HG03460 (cell line): Measurements from ENCODE around the gene GTSE1.

Source experiments
- ATAC-seq: cut with Tn5 transposase; IDR thresholded peaks from one replicate; pipeline ENCODE4 v1.9.1; 2021; ENCODE audit not compliant: unreplicated experiment

GTSE1 gene

DNA sequence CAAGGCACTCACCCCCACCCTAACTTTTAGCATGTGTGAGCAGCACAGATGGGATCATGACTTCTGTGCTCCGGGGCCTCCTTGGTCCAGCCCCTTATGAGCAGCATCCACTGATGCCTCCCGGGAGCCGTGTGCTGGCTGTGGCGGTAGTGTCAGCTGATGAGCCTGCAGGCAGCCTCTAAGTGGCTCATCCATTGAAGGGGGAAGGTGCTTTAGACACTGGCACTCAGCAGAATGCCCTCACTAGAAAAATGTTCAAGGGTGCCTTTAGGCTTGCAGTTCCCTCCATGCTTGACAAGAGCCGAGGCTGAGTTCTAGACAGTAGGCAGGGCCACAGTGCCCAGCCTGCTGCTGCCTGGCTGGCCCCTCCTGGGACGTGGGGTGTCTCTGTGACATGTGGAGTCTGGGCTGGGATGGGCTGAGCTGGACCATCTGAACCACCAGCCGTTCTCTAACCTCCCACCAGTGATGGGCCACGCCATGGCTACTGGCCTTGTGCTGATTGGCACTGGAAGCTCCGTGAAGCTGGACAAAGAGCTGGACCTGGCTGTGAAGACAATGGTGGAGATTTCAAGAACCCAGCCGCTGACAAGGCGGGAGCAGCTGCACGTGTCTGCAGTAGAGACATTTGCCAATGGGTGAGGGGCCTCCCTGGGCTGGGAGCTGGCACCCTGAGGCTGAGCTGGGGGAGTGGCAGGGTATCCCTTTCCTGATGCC is 23.1 kb upstream of the GTSE1 start:
- no peak for ATAC-seq

DNA sequence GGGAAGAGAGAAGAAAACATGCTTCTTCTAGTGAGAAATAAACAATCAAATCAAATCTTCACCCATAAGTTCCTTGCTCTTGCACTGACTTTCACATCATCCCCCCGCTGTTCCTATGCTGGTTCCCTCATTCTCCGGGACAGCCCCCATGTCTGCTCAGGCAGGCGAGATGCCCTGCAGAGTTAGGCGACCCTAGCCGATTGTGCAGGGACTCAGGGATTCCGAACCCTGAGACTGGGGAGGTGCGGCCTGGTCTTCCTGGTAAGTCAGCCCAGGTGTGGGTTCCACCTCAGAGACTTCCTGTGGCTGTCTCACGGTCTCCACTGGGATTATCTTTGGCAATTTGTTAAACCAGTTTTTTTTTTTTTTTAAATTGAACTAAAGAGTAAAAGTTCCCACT is 22.3 kb upstream of the GTSE1 start:
- no peak for ATAC-seq

DNA sequence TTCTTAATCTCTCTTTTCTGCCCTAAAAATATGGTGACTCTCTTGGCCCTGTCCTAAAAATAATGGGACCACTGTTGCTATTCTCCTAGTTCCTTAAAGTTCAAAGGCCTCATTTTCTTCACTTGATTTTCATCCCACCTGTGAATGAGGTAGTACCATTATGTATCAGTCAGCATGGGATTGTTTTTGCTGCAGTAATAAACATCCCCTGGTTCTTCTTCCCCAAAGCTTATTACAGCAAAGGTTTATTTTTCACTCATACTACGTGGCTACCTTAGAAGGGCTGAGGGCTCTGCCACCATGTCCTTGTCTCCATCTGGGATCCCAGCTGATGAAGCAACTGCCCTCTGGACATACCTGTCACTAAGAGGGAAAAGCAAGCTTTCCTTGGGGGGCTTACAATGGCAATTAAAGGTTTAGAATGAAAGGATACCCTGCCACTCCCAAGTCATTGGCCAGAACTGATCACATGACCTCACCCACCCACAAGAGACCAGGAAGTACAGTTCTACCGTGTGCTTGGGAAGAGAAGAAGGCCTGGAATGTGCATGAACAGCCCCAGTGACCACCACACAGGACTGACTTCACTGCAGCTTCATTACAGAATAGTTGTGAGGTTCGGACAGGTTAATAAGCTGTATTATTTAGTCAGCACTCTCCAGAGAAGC is 21.1 kb upstream of the GTSE1 start:
- no peak for ATAC-seq

DNA sequence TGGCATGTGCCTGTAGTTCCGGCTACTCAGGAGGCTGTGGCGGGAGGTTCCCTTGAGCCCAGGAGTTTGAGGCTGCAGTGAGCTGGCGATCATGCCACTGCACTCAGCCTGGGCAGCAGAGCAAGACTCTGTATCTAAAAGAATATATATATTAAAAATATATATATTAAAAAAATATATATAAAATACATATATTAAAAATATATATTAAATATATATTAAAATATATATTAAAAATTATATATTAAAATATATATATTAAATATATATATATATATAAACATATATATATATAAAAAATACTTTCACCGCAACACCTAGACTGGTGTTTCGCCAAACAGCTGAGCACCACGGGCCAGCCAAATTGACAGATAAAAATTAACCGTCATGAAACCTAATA is 20.1 kb upstream of the GTSE1 start:
- ATAC-seq, result no peak

DNA sequence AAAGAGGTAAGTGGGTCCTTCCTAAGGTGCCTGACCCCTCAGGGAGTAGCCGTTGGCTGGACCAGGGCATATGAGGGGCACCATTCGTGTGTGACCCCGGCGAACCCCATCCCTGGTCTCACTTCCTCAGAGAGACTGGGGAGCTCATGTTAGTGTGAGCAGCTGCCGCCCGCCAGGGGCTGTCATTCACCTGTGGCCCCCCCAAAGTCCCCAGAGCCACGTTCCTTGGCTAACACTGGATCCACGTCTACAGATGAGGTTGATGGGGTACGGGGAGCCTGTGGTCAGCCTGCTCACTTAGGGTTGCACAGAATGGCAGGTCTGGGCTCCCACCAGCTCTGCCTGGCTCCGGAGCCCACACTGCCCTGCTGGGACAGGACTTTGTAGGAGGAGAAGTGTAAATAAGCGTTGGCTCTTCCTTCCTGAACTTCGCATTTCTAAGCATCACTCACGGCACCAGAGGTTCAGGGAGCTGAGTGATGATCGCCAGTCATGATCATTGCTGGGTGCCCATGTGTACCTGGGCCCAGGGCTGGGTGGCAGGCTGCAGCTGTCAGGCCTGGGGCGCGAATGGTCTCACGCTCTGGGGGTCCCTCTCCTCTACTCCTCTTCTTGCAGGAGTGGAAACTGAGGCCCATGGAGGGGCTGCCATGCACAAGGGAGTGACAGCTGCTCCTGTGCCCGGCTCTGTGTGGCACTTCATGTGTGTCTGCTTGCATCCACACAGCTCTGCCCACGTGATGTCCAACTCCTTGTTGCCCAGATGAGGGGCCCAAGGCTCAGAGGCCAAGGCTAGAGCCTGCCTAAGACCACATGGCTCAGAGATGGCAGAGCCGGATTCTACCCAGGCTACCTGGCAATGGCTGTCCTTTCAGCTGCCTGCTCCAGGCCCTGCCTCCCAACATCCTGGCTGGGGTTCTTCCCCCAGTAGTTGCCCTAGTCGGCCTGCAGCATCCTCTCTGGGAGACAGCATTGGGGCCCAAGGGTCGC is 17.7 kb upstream of the GTSE1 start:
- ATAC-seq, result no peak

DNA sequence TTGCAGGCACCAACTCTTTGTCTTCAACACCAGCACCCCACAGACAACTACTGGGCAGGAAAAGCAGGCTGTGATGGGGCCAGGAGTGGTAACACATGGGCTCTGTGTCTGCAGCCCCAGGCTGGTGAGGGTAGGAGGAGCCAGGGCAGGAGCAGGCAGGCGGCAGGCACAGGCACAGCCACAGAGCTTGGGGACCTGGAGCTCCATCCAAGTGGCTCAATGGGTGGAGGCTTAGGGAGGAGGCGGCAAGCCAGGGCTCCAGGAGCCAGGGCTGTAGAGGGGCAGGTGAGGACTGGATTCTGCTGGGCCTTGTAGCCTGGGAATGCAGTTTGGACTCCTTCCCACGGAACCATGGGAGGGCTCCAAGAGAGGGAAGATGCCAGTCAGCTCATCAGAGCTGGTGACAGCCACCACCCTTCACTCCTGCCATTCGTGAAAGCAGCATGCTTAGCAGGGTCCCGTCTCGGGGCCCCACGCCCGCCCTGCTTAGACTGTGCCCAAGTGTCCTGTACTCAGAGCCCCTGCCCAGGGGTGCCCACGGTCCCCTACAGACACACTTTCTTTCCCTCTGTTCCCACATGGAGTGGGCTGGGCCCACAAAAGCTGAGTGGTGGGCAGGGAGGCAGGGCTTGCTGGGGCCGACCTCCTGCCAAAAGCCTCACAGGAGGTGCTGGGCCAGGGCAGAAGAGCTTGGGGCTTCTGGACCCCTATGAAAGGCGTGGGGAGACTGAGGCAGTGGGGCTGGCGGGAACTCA is 16.4 kb upstream of the GTSE1 start:
- ATAC-seq, result no peak

DNA sequence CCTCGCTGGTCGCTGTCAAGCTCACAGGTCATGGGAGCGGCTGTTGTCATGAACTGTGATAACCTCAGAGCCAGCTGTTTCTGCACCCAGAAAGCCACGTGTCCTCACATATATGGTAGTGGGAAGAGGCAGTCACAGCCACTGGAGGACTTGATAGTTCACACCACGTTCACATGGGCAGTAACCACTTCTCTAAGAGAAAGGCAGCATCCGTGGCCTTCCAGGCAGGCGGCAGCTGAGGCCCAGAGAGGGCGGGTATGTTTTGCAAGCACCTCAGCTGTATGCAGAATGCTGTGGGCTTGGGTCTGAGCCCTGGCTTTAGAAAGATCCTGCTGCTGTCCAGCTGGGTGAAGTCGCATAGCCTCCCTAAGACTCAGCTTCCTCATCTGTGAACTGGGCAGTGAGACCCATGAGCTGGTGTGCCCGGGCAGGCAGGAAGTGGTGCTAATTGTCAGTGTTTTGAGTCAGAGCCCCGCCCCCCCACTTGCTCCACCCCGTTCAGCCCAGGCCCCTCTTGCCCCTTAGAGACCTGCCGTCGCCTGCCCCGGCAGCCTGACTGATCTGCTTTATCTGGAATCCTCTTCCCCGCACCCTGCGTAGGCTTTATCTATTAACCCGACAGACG is 15.6 kb upstream of the GTSE1 start:
- ATAC-seq, result no peak

DNA sequence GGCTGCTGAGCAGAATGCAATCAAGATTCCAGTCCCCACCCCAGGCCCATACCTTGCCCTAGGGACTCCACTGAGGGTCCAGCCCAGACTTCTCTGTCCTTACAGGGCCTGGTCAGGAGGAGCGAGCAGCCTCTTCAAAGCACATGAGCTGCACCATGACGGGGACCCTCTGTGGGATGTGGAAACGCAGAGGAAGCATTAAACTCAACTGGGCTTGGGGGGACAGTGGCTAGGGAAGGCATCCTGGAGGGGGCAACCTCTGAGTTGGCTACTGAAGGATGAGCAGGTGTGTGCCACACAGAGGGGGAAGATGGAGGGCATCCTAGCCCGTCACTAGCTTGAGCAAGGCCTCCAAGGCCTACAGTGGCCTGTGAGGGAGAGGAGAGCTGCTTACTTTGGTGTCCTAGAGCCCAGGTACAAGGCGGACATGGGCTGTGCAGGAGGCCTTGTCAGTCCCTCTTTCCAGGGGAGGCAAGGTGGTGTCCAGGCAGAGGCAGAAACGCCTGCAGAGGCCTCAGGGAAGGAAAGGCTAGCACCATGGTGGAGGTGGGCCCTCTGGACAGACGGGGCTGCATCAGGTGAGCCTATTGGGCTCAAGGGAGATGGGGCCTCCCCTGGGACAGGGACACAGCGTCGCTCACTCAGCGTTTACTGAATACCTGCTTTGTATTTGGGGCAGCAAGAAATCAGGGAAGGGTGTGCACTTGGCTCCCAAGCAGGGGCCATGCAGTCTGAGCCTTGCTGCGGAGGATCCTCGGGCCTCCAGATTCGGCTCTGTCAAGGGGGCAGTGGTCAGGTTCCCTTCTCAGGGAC is 14.6 kb upstream of the GTSE1 start:
- no peak for ATAC-seq

DNA sequence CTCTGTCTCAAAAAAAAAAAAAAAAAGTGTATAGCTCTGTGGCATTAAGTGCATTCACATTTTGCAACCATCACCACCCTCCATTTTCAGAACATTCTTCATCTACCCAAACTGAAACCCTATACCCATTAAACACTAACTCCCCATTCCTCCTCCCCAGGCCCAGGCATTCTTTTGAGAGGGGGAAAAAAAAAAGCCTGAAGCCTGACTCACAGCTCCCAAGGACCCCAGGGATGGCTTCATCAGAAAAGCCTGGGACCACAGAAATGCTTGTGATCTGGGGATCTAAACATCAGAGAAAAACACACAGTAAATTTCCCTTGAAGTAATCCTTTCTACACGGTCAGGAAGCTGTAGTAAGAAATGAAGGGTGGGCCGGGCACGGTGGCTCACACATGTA is 10.7 kb upstream of the GTSE1 start:
- no peak for ATAC-seq

DNA sequence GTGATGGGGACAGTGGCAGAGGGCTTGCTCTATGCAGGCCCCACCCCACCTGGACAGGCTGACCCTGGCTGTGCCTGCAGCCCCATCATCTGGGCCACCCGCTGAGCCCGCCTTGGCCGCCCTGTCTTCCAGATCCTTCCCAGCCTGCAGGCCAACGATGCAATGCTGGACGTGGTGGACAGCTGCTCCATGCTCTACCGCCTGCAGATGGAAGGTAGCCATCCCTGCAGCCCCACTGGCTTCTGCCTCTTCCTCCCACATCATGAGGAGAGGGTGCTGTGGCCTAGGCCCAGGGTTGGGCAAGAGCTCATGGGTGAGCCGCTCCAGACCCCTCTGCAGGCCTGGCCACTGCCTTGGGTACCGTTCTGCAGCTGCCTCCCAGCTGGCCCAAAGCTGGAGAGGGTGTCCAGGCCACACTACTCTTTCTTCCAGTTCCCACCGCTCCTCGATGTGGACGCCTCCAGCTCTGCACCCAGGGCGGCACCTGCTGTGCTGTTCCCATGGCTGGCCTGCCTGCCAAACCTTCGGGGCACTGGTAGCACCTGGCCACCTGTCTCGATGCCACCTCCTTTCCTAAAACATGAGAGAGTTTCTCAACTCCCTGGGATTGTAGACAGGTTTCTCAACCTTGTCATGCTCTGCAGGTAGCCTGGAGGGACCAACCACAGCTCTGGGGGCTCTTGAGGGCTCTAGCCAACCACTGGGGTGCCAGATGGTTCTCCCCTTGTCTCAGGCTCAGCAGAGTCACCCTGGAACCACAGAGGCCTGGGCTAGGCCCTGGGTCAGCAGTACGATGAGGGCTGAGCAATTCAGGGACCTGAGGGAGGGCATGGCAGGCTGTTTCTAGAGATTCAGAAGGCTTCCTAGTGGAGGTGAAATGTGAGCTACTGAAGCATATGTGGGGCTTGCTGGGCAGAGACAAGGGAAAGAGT is 9.5 kb upstream of the GTSE1 start:
- ATAC-seq, result no peak

DNA sequence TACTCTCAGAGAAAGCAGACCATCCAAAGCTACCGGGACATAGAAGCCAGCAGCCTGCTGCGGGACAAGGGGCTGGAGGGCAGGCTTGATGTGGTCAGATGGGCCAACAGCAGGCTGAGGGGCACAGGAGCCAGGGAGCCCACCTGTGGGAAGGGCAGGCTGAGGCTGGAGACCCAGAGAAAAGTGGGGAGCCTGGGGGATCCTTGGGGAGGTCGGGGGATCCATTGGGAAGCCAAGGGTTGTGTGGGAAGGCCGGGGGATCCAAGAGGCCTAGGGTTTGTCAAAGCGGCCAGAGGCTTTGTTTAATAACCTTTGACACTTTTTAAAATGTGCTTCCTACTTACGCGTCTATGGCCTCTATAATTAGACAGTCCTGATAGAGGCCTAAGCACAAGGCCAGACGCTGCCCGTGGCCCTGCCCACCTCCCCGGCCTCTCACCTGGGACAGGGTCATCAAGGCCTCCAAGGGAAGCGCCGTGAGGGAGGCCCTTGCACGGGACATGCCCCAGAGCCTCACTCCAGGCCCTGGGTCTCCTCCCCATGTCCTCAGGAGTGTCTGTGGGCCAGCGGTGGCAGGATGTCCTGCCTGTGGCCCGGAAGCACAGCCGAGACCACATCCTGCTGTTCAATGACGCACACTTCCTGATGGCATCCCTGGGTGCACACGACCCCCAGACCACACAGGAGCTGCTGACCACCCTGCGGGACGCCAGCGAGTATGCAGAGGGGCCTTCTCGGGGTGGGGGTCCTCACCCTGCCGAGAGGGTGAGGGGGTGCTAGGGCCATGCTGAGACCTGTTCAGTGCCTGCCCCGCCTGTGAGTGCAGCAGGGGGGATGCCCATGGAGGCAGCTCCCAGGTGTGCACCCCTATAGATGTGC is 8.6 kb upstream of the GTSE1 start:
- no peak for ATAC-seq

DNA sequence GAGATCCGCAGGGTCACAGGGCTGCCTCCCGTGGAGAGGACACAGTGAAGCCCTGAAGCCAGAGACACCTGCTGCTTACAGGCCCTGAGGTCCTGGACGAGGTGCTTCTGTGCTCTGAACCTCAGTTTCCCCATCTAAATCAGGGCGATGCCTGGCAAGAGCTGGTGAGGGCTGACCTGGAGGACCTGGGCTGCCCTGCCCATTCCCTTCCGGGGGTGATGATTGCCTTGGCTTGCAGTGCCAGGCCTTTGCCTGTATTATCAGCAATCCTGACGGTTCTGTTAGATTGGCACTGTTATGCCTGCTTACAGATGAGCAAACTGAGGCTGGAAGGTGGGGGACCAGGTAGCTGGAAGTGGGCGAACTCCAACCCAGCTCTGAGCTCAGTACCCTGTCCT is 7.8 kb upstream of the GTSE1 start:
- no peak for ATAC-seq

DNA sequence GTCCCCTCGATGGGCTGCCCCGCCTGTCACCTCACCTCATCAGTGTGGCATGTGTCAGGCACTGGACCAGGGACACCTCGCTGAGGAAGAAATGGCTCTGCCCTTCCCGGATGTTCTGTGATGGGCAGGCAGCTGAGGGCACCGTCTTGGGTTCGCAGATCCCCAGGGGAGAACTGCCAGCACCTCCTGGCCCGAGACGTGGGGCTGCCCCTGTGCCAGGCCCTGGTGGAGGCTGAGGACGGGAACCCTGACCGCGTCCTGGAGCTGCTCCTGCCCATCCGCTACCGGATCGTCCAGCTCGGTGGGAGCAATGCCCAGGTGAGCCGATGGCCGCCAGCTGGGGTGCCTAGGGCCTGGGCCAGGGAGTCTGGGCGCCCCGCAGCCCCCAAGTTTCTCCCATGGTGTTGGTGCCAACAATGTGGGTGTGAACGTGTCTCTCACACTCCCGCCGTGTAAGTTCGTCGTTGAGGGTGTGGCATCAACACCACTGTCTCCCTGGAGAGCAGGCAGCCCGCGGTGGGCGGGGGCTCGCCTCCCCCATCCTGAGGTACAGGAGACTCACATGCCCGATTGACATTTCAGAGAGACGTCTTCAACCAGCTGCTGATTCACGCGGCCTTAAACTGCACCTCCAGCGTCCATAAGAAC is 7.3 kb upstream of the GTSE1 start:
- no peak for ATAC-seq

DNA sequence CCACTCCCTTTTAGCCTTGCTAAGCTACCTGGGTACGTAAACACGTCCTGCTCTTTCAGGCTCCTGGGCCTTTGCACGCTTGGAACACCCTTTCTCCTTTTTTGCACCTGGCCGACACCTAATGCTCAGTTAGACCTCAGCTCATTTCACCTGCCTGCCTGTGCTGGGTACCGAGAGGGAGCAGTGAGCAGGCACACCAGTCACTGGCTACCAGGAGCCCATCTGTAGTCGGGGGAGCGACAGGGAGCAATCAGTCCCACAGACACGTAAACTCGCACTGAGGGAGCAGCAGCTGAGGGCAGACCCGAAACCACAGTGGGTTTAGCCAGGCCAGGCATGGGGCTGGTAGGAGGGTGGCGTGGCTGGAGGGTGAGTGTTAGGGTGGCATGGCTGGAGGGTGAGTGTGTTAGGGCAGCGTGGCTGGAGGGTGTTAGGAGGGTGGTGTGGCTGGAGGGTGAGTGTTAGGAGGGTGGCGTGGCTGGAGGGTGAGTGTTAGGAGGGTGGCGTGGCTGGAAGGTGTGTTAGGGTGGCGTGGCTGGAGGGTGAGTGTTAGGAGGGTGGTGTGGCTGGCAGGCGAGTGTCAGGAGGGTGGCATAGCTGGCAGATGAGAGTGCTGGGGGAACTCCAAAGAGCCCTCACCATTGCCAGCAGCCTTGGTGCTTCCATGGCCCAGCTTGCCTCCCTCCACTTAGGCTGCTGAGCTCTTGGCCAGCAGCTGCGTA is 6.4 kb upstream of the GTSE1 start:
- ATAC-seq, result no peak

DNA sequence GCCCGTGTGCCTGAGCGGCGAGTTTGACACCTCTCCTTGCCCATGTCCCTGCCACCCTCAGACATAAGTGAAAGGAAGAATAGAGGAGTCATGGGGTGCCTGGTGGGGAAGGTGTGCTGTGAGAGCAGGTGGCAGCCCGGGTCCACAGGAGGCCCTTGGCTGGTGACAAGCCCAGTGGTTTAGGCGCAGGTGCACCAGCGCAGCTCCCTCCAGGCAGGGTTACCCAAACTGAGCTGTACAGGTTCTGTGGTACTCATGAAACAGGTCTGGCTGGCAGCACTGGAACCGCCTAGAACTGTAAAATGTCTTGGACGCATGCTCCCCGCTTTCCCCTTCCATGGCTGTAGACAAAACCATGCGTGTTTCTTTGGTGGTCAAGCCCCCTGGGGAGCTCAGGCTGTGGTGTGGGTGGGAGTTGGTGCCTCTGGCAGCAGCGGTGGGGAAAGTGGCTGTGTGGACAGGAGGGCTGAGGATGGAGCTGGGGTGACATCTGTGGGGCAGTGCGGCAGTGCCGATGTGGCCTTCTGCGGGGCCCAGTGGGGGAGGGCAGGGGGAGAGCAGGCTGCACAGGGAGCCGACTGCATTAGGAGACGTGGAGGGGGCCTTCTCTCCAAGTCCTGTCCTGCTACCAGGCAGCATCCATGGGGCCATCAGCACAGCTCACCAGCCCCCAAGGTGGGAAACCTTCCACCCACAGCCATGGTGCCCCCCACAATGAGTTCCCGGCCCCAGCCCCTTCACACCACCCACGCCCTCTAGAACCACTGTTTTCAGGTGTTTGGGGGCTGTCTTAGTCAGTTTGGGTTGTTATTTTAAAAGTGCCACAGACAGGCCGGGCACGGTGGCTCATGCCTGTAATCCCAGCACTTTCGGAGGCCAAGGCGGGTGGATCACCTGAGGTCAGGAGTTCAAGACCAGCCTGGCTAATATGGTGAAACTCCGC is 5.6 kb upstream of the GTSE1 start:
- ATAC-seq, result no peak
